Naive thymus-derived CD4-positive, alpha-beta T cell (primary cell): Measurements from ENCODE around the gene KCNT1. TPM values are rescaled to one million over a fixed set of nuclear protein-coding genes. Genes with fewer than 3 reads are reported as not detected.
A peak's percentile ranks its signal among the peaks of the same experiment; 100 is the strongest.

ENCODE experiments used
- ATAC-seq: fragments of 150-1000 bp; cut with Tn5 transposase; 2 replicates; pipeline ENCODE4 v1.10.0; 2021; ENCODE audit warnings: mild to moderate bottlenecking, moderate library complexity
- CTCF ChIA-PET: fragments of 350-600 bp; sonication (Branson Sonifier 250); formaldehyde crosslinking; loops from one replicate; lab custom pipeline; 2021; ENCODE audit warnings: antibody characterized with exemption; lab: Charles Lee
- POLR2A ChIA-PET: fragments of 350-600 bp; sonication (Branson Sonifier 250); formaldehyde crosslinking; loops from one replicate; lab custom pipeline; 2021; ENCODE audit warnings: antibody characterized with exemption, inconsistent platforms; lab: Charles Lee
- DNase-seq, 9 donors: peaks; one replicate each; pipeline versions ENCODE4 v3.0.0 to v3.0.0-alpha.2; 2020 to 2022; ENCODE audit warnings: mixed read lengths in 1 of 9
- H3K27ac ChIP-seq: one replicate; pipeline ENCODE4 v1.7.0; 2013; ENCODE audit warnings: mild to moderate bottlenecking, low read depth, low read length, moderate library complexity
- H3K27me3 ChIP-seq, 2 donors: one replicate each; pipeline ENCODE4 v1.7.0; 2013; ENCODE audit warnings: low read length in 2 of 2, mild to moderate bottlenecking in 2 of 2, moderate library complexity in 2 of 2; ENCODE audit not compliant: control insufficient read depth in 2 of 2, insufficient read depth in 2 of 2
- H3K36me3 ChIP-seq, 3 experiments: 1 replicate in 2 of 3; 2 replicates in 1 of 3; pipeline ENCODE4 v1.7.0; 2013; ENCODE audit warnings: low read length in 3 of 3, mild to moderate bottlenecking in 3 of 3, moderate library complexity in 1 of 3; ENCODE audit not compliant: insufficient read depth in 3 of 3, control insufficient read depth in 2 of 3
- H3K4me1 ChIP-seq, 2 donors: one replicate each; pipeline ENCODE4 v1.7.0; 2013; ENCODE audit warnings: low read length in 2 of 2, mild to moderate bottlenecking in 2 of 2, moderate library complexity in 1 of 2; ENCODE audit not compliant: control insufficient read depth in 2 of 2, insufficient read depth in 2 of 2
- H3K4me3 ChIP-seq: 2 replicates; pipeline ENCODE4 v1.7.0; 2013; ENCODE audit warnings: mild to moderate bottlenecking, low read length
- H3K9me3 ChIP-seq, 3 experiments: 1 replicate in 2 of 3; 2 replicates in 1 of 3; pipeline ENCODE4 v1.7.0; 2013; ENCODE audit warnings: low read length in 3 of 3; ENCODE audit not compliant: control insufficient read depth in 2 of 3
- H3K27ac Mint-ChIP-seq, 9 donors: one replicate each; pipeline ENCODE4 v1.8.0; 2020 to 2022; ENCODE audit warnings: mixed read lengths in 9 of 9, mild to moderate bottlenecking in 8 of 9, moderate library complexity in 5 of 9, inconsistent platforms in 2 of 9
- H3K27me3 Mint-ChIP-seq, 5 donors: one replicate each; pipeline ENCODE4 v1.8.0; 2021 to 2022; ENCODE audit warnings: mixed read lengths in 5 of 5, mild to moderate bottlenecking in 1 of 5
- H3K36me3 Mint-ChIP-seq, 5 donors: one replicate each; pipeline ENCODE4 v1.8.0; 2020 to 2022; ENCODE audit warnings: mixed read lengths in 5 of 5, mild to moderate bottlenecking in 3 of 5, inconsistent platforms in 1 of 5
- H3K4me1 Mint-ChIP-seq, 7 donors: one replicate each; pipeline ENCODE4 v1.8.0; 2020 to 2022; ENCODE audit warnings: mixed read lengths in 7 of 7, mild to moderate bottlenecking in 3 of 7, inconsistent platforms in 1 of 7
- H3K4me3 Mint-ChIP-seq, 10 donors: one replicate each; pipeline ENCODE4 v1.8.0; 2020 to 2022; ENCODE audit warnings: mild to moderate bottlenecking in 10 of 10, mixed read lengths in 10 of 10, moderate library complexity in 6 of 10, inconsistent platforms in 2 of 10
- H3K9me3 Mint-ChIP-seq, 11 donors: one replicate each; pipeline ENCODE4 v1.8.0; 2020 to 2022; ENCODE audit warnings: mixed read lengths in 11 of 11, mild to moderate bottlenecking in 4 of 11, inconsistent platforms in 1 of 11, moderate library complexity in 1 of 11
- intact Hi-C, 2 donors: fragments of 100-400 bp; cut with micrococcal nuclease; formaldehyde crosslinking; loops; one replicate each; pipeline ENCODE4 v1.15.1; 2023
- polyA plus RNA-seq, 2 donors: library from polyadenylated mRNA; unstranded; fragments of 300-500 nt; fragmentation: Illumina TruSeq; gene quantifications; one replicate each; pipeline ENCODE4 v1.2.3, GENCODE V29; 2021
- total RNA-seq, 6 experiments: library from RNA in 5 of 6; stranded (reverse) in 5 of 6; gene quantifications; 1 replicate in 5 of 6; 2 replicates in 1 of 6; pipeline ENCODE4 v1.2.3 and lab custom pipeline; 2021 to 2026

Gene KCNT1
- total and polyA plus RNA-seq, 7 experiments from 2014 or later: 0.29 TPM; not detected in 6

GRCh38 chr9:135729480-135729879, 27.5 kb downstream of the KCNT1 start:
- H3K36me3 ChIP-seq: no peaks in the 10 kb centered on the region
- no peak overlapping the region for H3K27ac ChIP-seq
- ChIA-PET CTCF (no interaction called here), POLR2A (no interaction called here)
- no peak overlapping the region for H3K27ac Mint-ChIP-seq
- peaks cover 0 to 5% (median 0%) of the 10 kb centered on the region in 3 experiments for H3K9me3 ChIP-seq
- no peak overlapping the region for H3K4me3 ChIP-seq
- intact Hi-C loops: no loop called here
- peaks cover 0 to 8% (median 0%) of the 10 kb centered on the region in 5 donors for H3K36me3 Mint-ChIP-seq
- H3K4me3 Mint-ChIP-seq: no peak overlapping the region
- DNase-seq: no peak
- peaks cover 0 to 37% (median 31%) of the 10 kb centered on the region in 5 donors for H3K27me3 Mint-ChIP-seq
- no peaks in the 10 kb centered on the region for H3K4me1 ChIP-seq
- ATAC-seq: no peak
- peaks cover 0 to 5% (median 0%) of the 10 kb centered on the region in 7 donors for H3K4me1 Mint-ChIP-seq
- peaks cover 5 to 30% (median 18%) of the 10 kb centered on the region in 11 donors for H3K9me3 Mint-ChIP-seq
- no peaks in the 10 kb centered on the region for H3K27me3 ChIP-seq

DNA sequence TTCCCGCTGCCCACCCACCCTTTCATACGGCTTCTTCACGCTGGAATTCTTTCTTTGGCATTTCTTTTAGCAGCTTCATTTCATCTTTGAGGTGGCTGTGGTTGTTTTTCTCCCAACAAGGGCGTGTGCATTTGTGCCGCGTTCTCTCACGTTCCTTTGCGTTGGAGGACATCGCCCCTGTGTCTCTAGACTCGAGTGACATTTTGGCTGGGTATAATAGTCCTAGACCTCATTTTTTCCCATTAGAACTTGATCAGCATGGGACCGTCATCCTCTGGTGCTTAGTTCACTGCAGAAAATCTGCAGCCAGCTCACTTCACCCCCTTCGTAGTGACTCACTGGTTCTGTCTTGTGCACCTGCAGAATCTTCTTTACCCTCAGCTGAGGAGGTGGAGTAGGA, 29.5 kb downstream of the KCNT1 start:
- Mint-ChIP-seq H3K4me1 (peaks cover 0 to 4% (median 0%) of the 10 kb centered on the region in 7 donors), H3K27me3 (peaks cover 0 to 28% (median 27%) of the 10 kb centered on the region in 5 donors), H3K27ac (peak overlapping the region in 1 of 9 donors; percentile 38), H3K4me3 (no peak overlapping the region), H3K36me3 (peaks cover 0 to 8% (median 0%) of the 10 kb centered on the region in 5 donors), H3K9me3 (peaks cover 5 to 30% (median 18%) of the 10 kb centered on the region in 11 donors)
- ChIA-PET CTCF (no interaction called here), POLR2A (no interaction called here)
- Histone ChIP-seq H3K36me3 (no peaks in the 10 kb centered on the region), H3K4me3 (no peak overlapping the region), H3K9me3 (peaks cover 0 to 5% (median 0%) of the 10 kb centered on the region in 3 experiments), H3K27me3 (no peaks in the 10 kb centered on the region), H3K27ac (no peak overlapping the region), H3K4me1 (no peaks in the 10 kb centered on the region)
- ATAC-seq (no peak), DNase-seq (no peak)
- intact Hi-C loops: no loop called here

GRCh38 chr9:135732569-135733257, 30.7 kb downstream of the KCNT1 start:
- Histone ChIP-seq H3K9me3 (peaks cover 0 to 5% (median 0%) of the 10 kb centered on the region in 3 experiments), H3K27ac (no peak overlapping the region), H3K36me3 (no peaks in the 10 kb centered on the region), H3K4me1 (no peaks in the 10 kb centered on the region), H3K27me3 (no peaks in the 10 kb centered on the region), H3K4me3 (no peak overlapping the region)
- ChIA-PET CTCF (no interaction called here), POLR2A (no interaction called here)
- peaks cover 0 to 8% (median 0%) of the 10 kb centered on the region in 5 donors for H3K36me3 Mint-ChIP-seq
- peaks cover 0 to 4% (median 0%) of the 10 kb centered on the region in 7 donors for H3K4me1 Mint-ChIP-seq
- H3K27ac Mint-ChIP-seq: no peak overlapping the region
- ATAC-seq (no peak), DNase-seq (no peak)
- no peak overlapping the region for H3K4me3 Mint-ChIP-seq
- H3K9me3 Mint-ChIP-seq: peaks cover 5 to 30% (median 18%) of the 10 kb centered on the region in 11 donors
- intact Hi-C loops: no loop called here
- peaks cover 5 to 30% (median 23%) of the 10 kb centered on the region in 5 donors for H3K27me3 Mint-ChIP-seq

- Mint-ChIP-seq H3K36me3 (peaks cover 0 to 4% (median 0%) of the 10 kb centered on the region in 5 donors), H3K4me3 (no peak overlapping the region), H3K27ac (no peak overlapping the region), H3K27me3 (peaks cover 5 to 25% (median 20%) of the 10 kb centered on the region in 5 donors), H3K9me3 (peaks cover 5 to 25% (median 14%) of the 10 kb centered on the region in 11 donors), H3K4me1 (peaks cover 0 to 4% (median 0%) of the 10 kb centered on the region in 7 donors)
- intact Hi-C loops: no loop called here
- H3K4me3 ChIP-seq: no peak overlapping the region
- H3K9me3 ChIP-seq: peaks cover 0 to 5% (median 0%) of the 10 kb centered on the region in 3 experiments
- ATAC-seq (no peak), DNase-seq (no peak)
- no peaks in the 10 kb centered on the region for H3K4me1 ChIP-seq
- H3K27ac ChIP-seq: no peak overlapping the region
- ChIA-PET CTCF (no interaction called here), POLR2A (no interaction called here)
- no peaks in the 10 kb centered on the region for H3K27me3 ChIP-seq
- no peaks in the 10 kb centered on the region for H3K36me3 ChIP-seq
Observed at GRCh38 chr9:135734616-135735144, 32.7 kb downstream of the KCNT1 start.

DNA sequence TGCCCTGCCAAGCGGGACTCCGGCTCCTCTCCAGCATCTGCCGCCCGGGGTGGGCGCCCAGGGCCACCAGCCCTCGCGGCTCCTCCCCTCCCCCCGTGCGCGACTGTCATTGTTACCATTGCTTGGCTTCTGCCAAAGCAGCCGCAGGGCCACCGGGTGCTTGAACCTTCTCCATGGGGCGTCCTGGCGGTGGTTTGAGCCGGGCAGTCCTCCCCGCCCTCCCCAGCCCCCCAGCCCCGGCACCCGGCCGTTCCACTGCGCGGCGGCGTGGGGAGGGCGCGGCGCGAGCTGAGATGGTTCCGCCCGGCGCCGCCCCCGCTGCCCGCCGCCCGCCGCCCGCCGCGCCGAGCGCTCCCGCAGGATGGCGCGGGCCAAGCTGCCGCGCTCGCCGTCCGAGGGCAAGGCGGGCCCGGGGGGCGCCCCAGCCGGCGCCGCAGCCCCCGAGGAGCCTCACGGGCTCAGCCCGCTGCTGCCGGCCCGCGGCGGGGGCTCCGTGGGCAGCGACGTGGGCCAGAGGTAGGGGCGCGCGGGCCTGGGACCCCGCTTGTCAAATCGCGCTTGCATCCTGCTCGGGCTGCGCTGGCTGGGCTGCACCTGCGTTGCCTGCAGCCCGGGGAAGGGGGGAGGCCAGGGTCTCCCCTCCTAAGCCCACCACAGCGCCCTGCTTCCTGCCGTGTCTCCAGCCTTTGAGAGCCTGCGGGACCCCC, 34.4 kb downstream of the KCNT1 start:
- DNase-seq: no peak

DNA sequence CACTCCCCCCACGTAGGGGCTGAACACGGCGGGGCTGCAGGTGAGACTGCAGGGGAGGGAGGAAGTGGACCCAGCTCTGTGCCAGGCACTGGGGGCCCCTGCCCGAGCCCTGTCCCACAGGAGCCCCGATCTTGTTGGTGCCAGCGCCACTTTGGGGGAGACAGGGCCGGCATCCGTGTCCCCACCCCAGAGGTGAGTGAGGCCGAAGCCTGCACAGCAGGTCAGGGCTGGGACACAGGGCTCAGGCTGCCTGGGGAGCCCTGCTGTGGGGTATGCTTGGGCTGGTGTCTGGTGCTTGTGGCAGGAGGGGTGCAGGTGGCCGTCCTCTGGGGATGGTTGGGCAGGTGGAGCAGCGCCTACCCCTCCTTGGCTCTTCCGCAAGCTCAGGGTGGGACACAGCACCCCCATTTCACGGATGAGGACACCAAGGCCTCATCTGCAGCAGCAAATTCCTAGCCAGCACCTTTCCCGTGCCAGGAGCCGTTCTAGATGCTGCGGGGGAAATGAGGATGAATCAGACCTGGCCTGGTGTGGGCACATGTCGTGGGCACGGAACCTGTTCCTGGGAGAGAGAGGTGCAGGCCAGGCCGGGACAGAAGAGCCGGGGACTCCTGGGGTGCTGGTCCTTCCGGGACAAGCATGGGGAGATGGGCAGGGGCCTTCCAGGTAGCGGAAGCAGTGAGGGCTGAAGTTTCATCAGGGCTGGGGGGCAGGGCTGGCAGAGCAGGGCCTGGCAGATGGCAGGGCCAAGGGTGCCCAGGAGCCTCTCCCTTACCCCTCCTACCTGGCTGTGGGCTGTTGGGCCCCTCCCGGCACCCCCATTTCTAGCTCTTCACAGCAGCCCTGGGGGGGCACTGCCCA, 35.2 kb downstream of the KCNT1 start:
- intact Hi-C loops: no loop called here
- Histone ChIP-seq H3K27me3 (no peaks in the 10 kb centered on the region), H3K9me3 (no peaks in the 10 kb centered on the region), H3K4me1 (no peaks in the 10 kb centered on the region), H3K27ac (no peak overlapping the region), H3K4me3 (no peak overlapping the region), H3K36me3 (no peaks in the 10 kb centered on the region)
- ATAC-seq (no peak), DNase-seq (no peak)
- Mint-ChIP-seq H3K36me3 (no peaks in the 10 kb centered on the region), H3K27me3 (peaks cover 5 to 22% (median 13%) of the 10 kb centered on the region in 5 donors), H3K4me3 (no peak overlapping the region), H3K9me3 (peaks cover 0 to 10% (median 3%) of the 10 kb centered on the region in 11 donors), H3K4me1 (peaks cover 0 to 3% (median 0%) of the 10 kb centered on the region in 7 donors), H3K27ac (no peak overlapping the region)
- CTCF ChIA-PET: no interaction called here
- POLR2A ChIA-PET: no interaction called here

More for the DNA sequence above, 34.4 kb downstream of the KCNT1 start:
- no peak for ATAC-seq
- Mint-ChIP-seq H3K27ac (no peak overlapping the region), H3K9me3 (peaks cover 0 to 13% (median 8%) of the 10 kb centered on the region in 11 donors), H3K36me3 (no peaks in the 10 kb centered on the region), H3K4me3 (no peak overlapping the region), H3K4me1 (peaks cover 0 to 3% (median 0%) of the 10 kb centered on the region in 7 donors), H3K27me3 (peaks cover 5 to 22% (median 13%) of the 10 kb centered on the region in 5 donors)
- H3K4me3 ChIP-seq: no peak overlapping the region
- peaks cover 0 to 2% (median 0%) of the 10 kb centered on the region in 3 experiments for H3K9me3 ChIP-seq
- H3K36me3 ChIP-seq: no peaks in the 10 kb centered on the region
- no peaks in the 10 kb centered on the region for H3K27me3 ChIP-seq
- intact Hi-C loops: no loop called here
- no peaks in the 10 kb centered on the region for H3K4me1 ChIP-seq
- ChIA-PET POLR2A (no interaction called here), CTCF (no interaction called here)
- no peak overlapping the region for H3K27ac ChIP-seq
